ENCODE data around the gene ADAM8.

Gene ADAM8

GRCh38 chr10:133281628-133282372, 5.1 kb upstream of the ADAM8 start:
- no peak for DNase-seq (ENCODE audit: low read depth)

- DNase-seq (ENCODE audit: low read depth), result no peak
Measured at GRCh38 chr10:133281084-133281483, 4.4 kb upstream of the ADAM8 start.

GRCh38 chr10:133280391-133281059, 3.9 kb upstream of the ADAM8 start:
- no peak for DNase-seq (ENCODE audit: low read depth)

GRCh38 chr10:133279326-133280226, 2.9 kb upstream of the ADAM8 start:
- peak; percentile 11 for DNase-seq (ENCODE audit: low read depth)

- peak; percentile 93 for DNase-seq (ENCODE audit: low read depth)
Measured at GRCh38 chr10:133278577-133279265, 2.1 kb upstream of the ADAM8 start.

- peak; percentile 19 for DNase-seq (ENCODE audit: low read depth)
Measured at GRCh38 chr10:133277993-133278576, 1.4 kb upstream of the ADAM8 start.

- no peak for DNase-seq (ENCODE audit: low read depth)
Measured at GRCh38 chr10:133277277-133277992, 767 bp upstream of the ADAM8 start.

- no peak for DNase-seq (ENCODE audit: low read depth)
Measured at GRCh38 chr10:133276100-133276434, 601 bp downstream of the ADAM8 start.

- peak; percentile 57 for DNase-seq (ENCODE audit: low read depth)
Measured at GRCh38 chr10:133275684-133276092, 980 bp downstream of the ADAM8 start.

GRCh38 chr10:133274751-133275683, 1.7 kb downstream of the ADAM8 start:
- DNase-seq (ENCODE audit: low read depth), result peak; percentile 69

- no peak for DNase-seq (ENCODE audit: low read depth)
Measured at GRCh38 chr10:133273534-133274143, 3.0 kb downstream of the ADAM8 start.

- DNase-seq (ENCODE audit: low read depth), result no peak
Measured at GRCh38 chr10:133272964-133273420, 3.7 kb downstream of the ADAM8 start.

GRCh38 chr10:133272301-133272963, 4.2 kb downstream of the ADAM8 start:
- DNase-seq (ENCODE audit: low read depth), result no peak

- no peak for DNase-seq (ENCODE audit: low read depth)
Measured at GRCh38 chr10:133271521-133272300, 5.0 kb downstream of the ADAM8 start.

GRCh38 chr10:133270773-133271297, 5.8 kb downstream of the ADAM8 start:
- no peak for DNase-seq (ENCODE audit: low read depth)

GRCh38 chr10:133270204-133270603, 6.5 kb downstream of the ADAM8 start:
- no peak for DNase-seq (ENCODE audit: low read depth)

GRCh38 chr10:133269367-133269766, 7.3 kb downstream of the ADAM8 start:
- no peak for DNase-seq (ENCODE audit: low read depth)

GRCh38 chr10:133268532-133268931, 8.1 kb downstream of the ADAM8 start:
- DNase-seq (ENCODE audit: low read depth), result no peak
